ENCODE results near the gene RNF181.
"Not testable (repeated sequence)": the region's sequence is repeated elsewhere in the genome, so short reads cannot be mapped to it uniquely, and the experiment has no call there.

GRCh38 chr2:85604133-85604444 is 8.5 kb downstream of the RNF181 start:
- TF ChIP-seq POLR2A (IDR thresholded peaks at IDR 0.05; ENCODE audit: low read length); GATA1 (IDR thresholded peaks at IDR 0.05; ENCODE audit: low read depth, low read length): not testable (repeated sequence)

All from erythroblast (primary cell).